Neural progenitor cell (in vitro differentiated cells): ENCODE data around the gene NAB2.

Experiments
- CTCF ChIP-seq: fragments of 200-600 bp; sonication (generic); IDR thresholded peaks from 2 replicates; pipeline ENCODE4 v1.5.1; 2017; ENCODE audit warnings: antibody characterized with exemption, mild to moderate bottlenecking
- EZH2 ChIP-seq: fragments of 200-600 bp; sonication (generic); IDR thresholded peaks from 2 replicates; pipeline ENCODE4 v1.6.1; 2017; ENCODE audit warnings: antibody characterized with exemption, mild to moderate bottlenecking, moderate library complexity

GRCh38 chr12:57069523-57069922, 19.4 kb upstream of the NAB2 start:
- TF ChIP-seq CTCF = peak; percentile 87
- no peak for TF ChIP-seq EZH2
